HUDEP-2 (cell line): ENCODE measurements around the gene R3HDM2.
A peak's percentile ranks its signal among the peaks of the same experiment; 100 is the strongest.

Source experiments
- DNase-seq, 76 experiments: peaks; one replicate each; lab custom pipeline; 2025; ENCODE audit not compliant: unreplicated experiment in 76 of 76; lab: John Stamatoyannopoulos, UW

The R3HDM2 gene

DNA sequence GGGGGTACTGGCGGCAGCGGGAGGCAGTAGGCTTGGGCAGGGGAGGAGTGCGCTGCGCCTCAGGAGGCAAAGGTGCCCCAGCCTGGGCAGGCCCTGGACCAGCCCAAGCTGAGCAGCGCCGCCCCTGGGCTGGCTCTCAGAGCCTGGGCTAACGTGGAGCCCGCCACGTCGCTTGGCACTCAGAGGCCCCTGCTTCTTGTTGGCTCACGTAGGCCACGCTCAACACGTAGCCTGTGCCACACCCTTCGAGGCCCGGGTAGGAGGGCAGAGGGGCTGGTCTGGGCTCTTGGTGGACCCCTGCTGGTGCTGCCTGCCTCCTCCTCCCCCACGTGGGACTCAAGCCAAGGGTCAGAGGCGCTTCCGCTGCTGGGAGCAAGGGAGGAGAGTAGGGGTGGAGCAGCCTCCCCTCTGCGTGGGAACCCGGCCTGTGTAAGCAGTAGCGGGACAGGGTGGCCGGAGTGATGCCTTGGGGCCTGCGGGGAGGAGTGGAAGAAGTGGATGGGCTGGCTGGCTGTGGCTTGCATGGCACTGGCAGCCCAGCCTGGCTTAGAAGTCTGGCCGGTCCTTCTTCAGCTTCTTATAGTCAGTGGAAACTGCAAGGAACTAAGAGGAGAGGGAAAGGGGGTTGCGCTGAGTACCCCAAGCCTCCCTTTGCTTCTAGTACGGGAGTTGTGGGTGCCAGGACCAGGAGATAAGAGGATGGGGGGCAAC is 195.7 kb downstream of the R3HDM2 start:
- peak in 47 of 76 experiments; percentile 13 to 94 (median 49) for DNase-seq

DNA sequence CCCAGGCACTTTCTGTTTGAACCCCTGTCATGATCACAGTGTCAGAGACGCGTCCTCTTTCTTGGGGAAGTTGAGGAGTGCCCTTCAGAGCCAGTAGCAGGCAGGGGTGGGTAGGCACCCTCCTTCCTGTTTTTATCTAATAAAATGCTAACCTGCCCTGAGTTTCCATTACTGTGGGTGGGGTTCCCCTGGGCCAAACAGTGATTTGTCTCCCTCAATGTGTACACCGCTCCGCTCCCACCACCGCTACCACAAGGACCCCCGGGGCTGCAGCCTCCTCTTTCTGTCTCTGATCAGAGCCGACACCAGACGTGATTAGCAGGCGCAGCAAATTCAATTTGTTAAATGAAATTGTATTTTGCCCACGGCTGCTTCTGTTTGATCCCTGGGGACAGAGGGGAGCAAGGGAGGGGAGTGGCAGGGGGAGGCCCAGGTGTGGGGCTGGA is 196.2 kb downstream of the R3HDM2 start:
- DNase-seq: no peak

DNA sequence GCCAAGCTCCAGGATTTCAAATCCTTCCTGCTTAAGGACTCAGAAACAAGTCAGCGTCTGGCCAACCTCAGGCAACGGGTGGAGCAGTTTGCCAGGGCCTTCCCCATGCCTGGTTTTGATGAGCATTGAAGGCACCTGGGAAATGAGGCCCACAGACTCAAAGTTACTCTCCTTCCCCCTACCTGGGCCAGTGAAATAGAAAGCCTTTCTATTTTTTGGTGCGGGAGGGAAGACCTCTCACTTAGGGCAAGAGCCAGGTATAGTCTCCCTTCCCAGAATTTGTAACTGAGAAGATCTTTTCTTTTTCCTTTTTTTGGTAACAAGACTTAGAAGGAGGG is 196.6 kb downstream of the R3HDM2 start:
- no peak for DNase-seq

DNA sequence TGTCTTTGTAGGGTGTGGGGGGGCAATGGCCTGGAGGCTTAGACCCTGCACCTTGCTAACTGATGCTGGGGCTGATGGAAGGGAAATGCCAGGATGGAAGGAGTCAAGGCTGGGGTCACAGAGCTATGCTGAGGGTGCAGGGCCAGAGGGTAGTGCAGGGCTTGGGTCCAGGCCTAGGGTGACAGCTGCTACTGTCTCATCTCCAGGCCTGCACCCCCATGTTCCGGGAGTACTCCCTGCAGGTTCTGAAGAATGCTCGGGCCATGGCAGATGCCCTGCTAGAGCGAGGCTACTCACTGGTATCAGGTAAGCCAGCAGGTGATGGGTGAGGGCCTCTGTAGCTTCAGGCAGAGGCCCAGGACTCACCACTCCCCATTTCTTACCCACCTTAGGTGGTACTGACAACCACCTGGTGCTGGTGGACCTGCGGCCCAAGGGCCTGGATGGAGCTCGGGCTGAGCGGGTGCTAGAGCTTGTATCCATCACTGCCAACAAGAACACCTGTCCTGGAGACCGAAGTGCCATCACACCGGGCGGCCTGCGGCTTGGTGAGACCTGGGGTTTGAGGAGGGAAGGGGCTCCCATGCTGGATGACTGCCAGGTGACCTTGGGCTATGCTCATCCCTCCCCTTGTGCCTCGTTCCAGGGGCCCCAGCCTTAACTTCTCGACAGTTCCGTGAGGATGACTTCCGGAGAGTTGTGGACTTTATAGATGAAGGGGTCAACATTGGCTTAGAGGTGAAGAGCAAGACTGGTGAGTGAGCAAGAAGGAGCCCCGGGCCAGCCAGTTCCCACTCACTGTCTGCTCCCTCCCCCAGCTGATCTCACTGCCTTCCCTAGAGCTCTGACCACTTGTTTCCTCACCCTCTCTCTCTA is 197.2 kb downstream of the R3HDM2 start:
- no peak for DNase-seq

DNA sequence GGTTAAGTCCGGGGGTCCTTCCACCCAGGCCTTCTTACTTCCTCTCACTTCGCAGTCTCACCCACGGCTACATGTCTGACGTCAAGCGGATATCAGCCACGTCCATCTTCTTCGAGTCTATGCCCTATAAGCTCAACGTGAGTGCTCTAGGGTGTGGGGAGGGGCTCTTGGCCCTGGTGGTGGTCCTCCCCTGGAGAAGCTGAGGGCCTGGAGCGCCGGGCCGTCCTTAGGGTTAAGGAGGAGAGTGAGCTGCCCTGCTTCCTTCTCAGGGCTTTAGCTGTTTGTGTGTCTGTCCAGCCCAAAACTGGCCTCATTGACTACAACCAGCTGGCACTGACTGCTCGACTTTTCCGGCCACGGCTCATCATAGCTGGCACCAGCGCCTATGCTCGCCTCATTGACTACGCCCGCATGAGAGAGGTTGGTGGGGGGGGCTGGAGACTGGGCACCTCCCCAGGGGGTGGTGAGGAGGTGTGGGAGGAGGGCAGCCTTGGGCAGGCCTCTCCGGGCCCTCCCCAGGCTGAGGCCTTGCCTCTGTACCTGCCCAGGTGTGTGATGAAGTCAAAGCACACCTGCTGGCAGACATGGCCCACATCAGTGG is 198.6 kb downstream of the R3HDM2 start:
- no peak for DNase-seq

DNA sequence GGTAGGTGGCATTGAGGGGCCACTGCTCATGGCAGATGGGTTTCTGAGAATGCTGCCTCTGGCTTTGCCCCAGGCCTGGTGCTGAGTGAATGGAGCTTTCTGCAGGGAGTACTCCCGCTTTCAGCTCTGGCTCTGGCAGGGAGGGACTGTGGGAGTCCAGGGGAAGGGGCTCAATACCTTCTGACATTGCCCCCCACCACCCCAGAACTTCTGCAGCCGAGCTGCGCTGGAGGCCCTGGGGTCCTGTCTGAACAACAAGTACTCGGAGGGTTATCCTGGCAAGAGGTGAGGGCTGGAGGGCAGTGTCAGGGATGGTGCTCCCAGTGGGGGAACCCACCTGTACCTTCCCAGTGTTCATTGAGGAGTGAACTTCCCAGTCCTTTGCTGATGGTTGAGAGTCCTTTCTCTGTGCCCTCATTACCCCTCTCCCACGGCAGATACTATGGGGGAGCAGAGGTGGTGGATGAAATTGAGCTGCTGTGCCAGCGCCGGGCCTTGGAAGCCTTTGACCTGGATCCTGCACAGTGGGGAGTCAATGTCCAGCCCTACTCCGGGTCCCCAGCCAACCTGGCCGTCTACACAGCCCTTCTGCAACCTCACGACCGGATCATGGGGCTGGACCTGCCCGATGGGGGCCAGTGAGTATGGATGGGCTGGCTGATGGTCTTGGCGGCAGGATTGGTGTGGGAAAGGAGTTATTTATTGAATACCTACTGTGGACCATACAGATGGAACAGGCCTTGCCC is 199.4 kb downstream of the R3HDM2 start:
- DNase-seq: no peak

DNA sequence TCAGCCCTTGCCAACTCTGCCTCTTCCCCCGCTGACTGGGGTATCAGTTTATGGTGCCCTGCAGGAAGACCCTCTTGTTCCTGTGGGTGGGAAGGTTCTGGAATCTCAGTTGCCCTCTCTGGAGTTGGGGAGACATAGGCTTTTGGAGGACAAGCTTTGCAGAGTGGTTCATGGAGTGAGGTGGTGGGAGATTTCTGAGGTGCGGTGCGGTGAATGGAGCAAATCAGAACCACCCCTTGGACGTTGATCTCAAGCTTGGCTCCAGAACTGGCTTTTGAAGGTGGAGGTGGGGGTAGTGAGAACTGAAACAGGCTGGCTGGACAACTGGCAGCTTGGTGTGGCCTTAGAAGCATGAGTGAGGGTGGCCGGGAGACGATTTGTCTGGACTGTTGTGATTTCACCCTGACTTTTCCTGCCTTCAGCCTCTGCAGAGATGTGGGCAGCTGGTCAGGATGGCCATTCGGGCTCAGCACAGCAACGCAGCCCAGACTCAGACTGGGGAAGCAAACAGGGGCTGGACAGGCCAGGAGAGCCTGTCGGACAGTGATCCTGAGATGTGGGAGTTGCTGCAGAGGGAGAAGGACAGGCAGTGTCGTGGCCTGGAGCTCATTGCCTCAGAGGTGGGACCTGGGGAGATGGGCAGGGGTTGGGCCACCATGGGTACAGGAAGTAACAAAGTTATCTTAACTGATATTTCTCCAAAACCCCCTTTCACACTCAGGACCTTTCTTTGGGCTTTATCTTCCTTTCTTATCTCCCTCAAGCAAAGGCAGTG is 200.3 kb downstream of the R3HDM2 start:
- no peak for DNase-seq

GRCh38 chr12:57229634-57230380 is 201.0 kb downstream of the R3HDM2 start, which contains the start of gene SHMT2:
SHMT2 (plus strand) TSS chr12:57229711; CDS start chr12:57229779, 68 bp downstream.
- DNase-seq: peak in 73 of 76 experiments; percentile 14 to 96 (median 90)

DNA sequence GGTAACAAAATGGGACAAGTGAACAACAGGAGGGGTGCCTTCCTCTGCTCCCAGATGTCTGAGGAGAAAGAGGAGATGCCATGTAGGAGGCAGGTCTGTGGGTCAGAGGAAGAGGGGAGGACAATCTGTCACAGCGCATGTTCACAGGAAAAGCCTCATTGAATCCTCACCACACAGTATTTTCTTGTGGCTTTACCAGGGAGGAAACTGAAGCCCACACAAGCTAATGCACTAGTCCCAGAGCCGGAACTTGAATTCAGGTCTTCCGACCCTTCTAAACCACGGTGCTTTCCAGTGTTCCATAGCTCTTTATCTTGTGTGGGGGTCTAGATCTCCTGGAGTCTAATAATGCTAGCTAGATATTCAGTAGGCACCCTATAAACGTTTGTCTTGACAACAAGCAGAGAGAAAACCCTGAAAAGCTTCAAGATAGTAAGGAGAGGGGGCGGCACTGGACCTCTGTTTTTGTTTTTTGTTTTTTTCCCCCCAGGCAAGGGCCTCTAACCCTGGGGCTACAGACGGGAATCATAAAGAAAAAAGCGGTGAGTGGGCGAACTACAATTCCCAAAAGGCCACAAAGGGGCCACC is 201.7 kb downstream of the R3HDM2 start:
- DNase-seq: peak in 2 of 76 experiments; percentile 34 to 66

GRCh38 chr12:57227315-57228115 is 203.3 kb downstream of the R3HDM2 start:
- DNase-seq: no peak

DNA sequence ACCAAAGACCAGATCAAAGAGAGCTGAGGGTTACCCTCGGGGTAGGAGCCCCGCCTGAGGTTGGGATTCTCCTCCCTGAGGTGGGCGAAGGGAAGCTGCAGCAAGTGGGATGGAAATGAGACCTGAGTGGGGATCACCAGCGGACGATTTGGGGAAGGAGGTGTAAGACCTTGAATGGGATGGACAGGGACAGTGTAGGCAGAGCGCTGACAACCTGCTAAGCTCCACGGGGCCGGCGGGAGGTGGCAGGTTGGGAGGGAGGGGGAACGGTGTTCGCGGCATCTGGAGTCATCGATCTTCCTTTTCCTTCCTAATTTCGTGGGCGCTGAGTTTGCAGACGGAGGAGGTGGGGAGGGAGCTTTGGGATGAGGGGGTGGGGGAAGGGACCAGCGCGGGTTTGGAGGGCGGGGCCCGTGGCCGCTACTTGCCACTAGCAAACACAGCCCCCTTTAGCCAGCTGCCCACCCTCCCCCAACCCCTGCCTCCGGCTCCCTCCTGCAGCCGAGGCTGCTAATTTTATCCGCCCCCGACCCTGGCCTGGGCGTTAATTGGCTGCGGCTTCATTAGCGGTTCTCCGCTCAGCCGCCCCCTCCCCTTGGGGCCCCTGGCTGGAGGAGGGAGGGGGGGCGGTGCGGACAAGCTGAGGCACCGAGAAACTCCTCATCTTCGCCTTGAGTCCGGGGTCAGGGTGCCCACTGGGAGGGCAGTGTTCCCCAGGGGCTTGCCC is 204.1 kb downstream of the R3HDM2 start:
- DNase-seq: no peak

DNA sequence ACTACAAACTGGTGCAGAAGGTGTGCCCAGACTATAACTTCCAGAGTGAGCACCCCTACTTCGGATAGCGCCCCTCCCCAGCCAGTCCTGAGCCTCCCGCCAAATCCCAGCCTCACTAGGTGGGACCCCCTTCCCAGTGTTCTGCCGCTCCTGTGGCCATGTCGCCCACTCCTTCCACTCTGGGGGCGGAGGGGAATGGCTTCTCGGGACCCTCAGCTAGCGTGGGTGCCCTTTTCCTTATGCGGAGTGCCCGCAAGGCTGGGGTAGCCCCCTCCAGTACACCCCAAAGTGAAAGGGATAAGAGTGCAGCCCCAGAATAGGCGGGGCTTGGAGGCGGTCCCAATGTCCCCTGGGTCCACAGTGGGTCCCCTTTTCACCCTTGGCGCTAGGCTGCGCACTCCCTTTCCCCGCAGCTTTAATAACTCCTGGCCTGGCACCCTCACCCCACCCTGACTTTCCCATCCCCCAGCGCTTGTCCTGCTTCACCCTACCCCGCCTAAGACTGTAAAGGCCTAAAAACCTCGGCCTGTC is 205.1 kb downstream of the R3HDM2 start:
- no peak for DNase-seq

DNA sequence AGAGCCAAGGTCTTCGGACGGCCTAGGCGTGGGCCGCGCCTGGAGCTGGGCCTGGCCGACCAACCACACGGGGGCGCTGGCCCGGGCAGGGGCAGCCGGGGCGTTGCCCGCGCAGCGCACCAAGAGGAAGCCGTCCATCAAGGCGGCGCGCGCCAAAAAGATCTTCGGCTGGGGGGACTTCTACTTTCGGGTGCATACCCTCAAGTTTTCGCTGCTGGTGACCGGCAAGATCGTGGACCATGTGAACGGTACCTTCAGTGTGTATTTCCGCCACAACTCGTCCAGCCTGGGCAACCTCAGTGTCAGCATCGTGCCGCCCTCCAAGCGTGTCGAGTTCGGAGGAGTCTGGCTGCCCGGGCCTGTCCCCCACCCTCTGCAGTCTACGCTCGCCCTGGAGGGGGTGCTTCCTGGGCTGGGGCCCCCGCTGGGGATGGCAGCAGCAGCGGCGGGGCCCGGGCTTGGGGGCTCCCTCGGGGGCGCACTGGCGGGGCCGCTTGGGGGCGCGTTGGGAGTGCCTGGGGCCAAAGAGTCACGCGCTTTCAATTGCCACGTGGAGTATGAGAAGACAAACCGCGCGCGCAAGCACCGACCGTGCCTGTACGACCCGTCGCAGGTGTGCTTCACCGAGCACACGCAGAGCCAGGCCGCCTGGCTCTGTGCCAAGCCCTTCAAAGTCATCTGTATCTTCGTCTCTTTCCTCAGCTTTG is 205.7 kb downstream of the R3HDM2 start:
- peak in 56 of 76 experiments; percentile 9 to 70 (median 44) for DNase-seq

DNA sequence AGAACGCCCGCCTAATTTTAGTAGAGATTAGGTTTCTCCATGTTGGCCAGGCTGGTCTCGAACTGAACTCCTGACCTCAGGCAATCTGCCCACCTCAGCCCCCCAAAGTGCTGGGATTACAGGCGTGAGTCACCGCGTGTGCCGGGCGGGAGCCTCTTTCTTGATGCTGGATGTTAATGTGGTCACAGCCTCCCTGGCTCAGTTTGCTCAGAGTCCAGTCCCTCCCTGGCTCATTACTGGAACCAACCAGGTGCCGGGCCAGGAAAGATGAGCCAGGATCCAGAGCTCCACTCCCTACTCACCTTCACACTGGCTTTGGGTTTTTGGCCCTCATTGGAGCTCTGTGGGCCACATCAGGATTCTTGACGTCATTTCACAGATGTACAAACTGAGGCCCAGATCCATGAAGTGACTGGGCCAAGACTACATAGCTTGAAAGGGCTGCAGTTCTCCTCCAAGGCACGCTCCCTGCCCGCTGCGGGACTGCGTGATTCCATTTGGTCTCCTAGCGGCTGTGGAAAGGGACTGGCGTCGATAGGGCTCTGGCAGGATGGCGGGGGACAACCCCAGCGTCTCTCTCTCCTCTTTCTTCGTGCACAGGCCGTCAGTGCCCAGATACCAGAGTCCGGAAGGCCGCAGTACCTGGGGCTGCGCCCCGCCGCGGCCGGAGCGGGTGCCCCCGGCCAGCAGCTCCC is 206.4 kb downstream of the R3HDM2 start:
- no peak for DNase-seq

DNA sequence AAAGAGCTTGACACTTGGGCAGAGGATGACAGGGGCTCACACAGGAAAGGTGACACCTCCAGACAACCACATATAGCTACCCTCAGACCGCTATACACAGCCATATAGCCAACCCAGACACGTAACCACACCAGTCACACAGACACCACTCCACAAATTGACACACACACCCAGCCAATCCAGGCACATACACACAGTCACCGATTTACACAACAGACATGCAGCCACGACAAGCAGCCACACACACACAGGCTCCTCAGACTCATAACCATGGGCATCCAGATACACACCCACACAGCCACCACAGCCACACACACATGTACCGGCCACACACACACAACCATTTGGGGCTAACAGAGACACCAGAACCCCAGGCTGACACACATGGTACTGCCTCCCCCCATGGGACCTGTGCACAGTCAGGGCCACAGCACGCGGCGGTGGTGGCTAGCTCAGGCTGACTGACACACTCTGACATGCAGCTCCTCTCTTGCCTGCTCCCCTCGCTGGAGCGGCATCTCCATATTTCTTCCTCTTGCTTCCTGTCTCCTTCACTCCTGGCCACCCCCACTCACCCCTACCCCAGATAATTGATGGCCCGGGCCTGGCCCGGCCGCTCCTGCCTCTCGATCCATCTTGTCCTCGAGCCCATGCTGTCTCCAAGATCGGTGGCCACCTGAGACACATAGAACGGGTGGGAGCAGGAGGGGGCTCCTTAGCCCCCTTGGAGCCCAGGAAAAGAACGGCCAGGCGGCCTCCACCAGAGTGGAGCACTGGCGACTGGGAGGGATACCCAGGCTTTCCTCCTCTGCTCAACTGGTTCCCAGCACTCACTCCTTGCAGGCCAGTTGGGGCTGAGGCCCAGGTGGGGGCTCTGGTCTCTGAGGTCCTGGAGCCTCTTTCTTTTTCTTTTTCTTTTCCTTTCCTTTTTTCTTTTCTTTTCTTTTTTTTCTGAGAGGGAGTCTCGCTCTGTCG is 207.4 kb downstream of the R3HDM2 start:
- no peak for DNase-seq
